ELR (cell line): ENCODE data around the gene LDHD.

Experiments used
- DNase-seq: peaks from one replicate; pipeline ENCODE4 v3.0.0-alpha.2; 2015; ENCODE audit warnings: low read depth

The LDHD gene

DNA sequence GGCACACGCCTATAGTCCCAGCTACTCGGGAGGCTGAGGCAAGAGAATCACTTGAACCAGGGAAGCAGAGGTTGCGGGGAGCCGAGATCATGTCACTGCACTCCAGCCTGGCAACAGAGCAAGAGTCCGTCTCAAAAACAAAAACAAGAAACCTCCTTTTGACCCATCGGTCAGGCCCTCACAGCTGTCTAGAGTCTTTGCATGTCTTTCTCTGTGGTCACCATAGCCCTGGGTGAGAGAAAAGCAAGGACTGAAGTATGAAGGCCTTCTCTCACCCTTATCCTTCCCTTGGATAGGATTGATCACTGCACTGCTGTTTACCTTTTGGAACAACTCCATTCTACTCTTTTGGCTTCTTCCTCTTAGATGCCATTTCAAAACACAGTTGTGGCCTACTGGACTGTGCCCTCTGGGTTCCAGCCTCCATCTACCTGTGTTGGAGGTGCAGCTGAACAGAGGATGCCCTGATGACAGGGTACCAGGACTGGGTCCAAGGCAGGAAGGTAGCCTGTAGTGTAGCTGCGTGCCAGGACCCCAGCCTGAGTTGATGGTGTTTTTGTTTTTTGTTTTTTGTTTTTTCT is 37.1 kb downstream of the LDHD start:
- no peak for DNase-seq

GRCh38 chr16:75078886-75079285 is 37.7 kb downstream of the LDHD start:
- no peak for DNase-seq

DNA sequence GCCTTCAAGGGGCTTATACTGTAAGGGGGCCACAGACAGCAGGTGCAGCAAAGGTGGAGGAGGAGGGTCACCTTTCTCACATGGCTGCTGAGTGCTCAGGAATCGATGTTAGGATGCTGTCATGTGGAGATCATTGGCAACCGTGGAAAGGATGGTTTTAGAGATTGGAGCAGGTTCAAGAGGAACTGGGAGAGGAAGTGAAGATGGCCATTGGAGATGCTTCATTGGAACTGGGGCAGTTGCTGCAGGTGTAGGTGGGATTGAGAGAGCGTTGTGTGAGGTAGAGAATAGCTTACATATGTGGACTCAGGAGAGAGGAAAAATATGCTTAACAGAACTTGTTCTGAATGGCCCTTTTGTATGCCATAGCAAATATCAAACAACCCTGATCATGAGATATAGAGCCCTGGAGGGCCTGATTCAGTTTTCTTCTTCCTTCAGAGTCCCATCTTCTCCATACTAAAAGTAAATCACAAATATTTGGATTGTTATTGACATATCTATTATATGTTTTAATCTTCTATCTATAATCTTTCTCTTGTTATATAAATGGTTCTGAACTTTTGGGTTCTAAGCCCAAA is 40.8 kb downstream of the LDHD start:
- DNase-seq: no peak

GRCh38 chr16:75074920-75075687 is 41.5 kb downstream of the LDHD start:
- no peak for DNase-seq

- no peak for DNase-seq
These were observed 42.2 kb downstream of the LDHD start for GRCh38 chr16:75074304-75074793.

- DNase-seq: no peak
These were observed 42.9 kb downstream of the LDHD start for GRCh38 chr16:75073545-75074303.

DNA sequence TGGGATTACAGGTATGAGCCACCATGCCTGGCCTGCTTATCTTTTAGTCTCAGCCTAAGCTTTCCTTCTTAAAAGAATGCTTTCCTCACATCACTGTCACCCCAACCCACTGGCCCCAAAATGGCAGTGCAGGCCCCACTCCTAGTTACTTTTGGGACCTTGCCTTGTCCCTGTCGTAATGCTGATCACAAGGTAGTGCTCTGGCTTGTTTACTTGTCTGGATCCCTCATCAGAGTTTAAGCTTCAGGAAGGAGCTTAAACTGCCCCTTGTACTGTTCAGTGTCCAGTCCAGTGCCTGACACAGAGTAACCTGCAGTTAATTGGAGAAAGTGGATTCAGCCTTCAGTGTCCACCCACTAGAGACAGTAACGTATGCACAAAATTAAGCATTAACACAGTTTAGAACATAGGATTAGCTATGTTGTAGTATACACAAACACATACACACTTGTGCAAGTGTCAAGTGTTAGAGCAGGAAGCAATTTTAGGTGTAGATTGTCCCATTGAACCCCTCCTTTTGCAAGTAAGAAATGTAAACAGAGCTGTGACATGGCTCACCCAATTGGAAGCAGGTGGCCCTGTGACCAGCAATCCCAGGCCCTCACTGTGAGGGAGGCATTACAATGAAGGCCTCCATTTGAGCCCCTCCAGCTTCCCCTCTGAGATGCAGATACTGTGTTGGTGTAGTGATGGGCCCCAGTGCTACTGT is 44.2 kb downstream of the LDHD start:
- DNase-seq: no peak

- no peak for DNase-seq
These were observed 45.0 kb downstream of the LDHD start for GRCh38 chr16:75071621-75072020.

GRCh38 chr16:75070012-75070841 is 46.4 kb downstream of the LDHD start:
- DNase-seq: no peak

DNA sequence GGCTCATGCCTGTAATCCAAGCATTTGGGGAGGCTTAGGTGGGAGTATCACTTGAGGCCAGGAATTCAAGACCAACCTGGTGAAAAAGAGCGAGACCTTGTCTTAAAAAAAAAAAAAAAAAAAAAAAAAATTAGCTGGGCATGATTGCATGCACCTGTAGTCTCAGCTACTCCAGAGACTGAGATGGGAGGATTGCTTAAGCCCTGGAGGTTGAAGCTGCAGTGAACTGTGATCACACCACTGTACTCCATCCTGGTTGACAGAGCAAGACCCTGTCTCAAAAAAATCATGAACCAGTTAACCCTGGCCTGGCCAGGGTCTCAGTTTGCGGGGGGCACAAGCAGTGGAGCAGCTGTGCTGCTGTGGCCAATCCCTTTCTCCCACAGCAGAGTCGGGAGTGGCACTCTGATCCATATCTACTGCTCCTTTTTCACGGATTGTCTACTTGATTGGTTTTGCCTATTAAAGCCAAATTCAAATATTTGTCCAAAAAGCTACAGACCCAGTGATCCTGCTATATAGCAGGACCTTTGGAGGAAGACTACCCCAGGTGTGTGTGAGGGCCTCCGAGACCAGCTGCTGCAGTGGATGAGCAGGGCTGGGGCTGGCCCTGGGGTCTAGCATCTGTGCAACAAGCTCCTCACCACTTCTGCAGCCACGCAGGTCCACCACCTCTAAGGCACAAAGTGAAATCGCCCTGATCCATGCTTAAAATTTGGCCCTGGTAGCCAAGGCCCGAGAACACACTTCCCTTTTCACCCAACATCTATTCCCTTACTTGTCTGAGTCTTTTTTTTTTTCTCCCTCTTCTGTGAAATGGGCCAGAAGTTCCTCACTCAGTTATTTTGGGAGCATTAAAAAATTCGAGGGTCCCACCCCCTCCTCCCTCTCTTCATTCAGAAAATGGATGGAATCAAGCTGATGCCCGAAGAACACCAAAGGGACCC is 48.2 kb downstream of the LDHD start:
- no peak for DNase-seq

- no peak for DNase-seq
These were observed 49.6 kb downstream of the LDHD start for GRCh38 chr16:75066861-75067447.

DNA sequence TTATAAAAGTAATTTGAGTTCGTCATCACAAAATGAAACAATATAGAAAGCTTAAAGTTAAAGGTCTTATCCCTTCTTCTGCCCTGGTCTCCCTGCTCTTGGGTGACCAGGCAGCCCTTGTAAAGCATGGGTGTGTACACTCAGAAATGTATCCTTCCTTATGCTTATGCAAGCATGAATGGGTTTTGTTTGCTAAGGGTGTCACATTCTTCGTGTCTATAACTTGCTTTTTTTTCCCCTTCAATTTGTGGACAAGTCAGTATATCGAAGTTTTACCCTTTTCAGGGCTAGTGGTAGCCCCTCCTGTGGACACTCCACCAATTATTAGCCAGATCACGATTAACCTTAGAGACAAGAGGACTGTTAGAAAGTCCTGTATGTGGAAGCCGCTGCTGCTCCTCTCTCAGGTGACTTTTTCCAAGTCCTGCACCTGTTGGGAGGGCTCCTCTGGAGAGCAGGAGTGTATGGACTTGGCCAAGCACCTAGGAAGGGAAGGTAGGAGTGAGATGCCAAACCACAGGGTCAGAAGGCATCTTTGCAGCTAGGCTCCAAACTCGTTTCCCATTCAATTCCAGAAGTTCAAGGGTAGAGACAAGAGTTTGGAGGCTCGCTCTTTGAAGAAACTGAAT is 50.9 kb downstream of the LDHD start:
- no peak for DNase-seq

DNA sequence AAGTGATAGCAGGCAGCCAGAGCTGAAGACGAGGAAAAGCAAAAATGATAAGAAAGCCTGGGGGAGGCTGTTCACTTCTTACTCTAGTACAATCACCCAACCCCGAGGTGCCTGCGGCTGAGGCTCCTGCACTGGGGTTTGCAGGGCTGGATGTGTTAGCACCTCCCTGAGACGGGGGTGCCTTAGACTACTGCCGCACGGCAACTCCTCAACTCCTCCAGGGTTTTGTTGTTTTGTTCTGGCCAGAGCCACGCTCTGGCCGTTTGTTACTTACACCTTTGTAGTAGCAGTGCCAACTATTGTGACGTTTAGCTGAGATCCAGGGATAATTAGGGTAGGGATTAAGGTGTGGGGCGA is 51.5 kb downstream of the LDHD start:
- no peak for DNase-seq

DNA sequence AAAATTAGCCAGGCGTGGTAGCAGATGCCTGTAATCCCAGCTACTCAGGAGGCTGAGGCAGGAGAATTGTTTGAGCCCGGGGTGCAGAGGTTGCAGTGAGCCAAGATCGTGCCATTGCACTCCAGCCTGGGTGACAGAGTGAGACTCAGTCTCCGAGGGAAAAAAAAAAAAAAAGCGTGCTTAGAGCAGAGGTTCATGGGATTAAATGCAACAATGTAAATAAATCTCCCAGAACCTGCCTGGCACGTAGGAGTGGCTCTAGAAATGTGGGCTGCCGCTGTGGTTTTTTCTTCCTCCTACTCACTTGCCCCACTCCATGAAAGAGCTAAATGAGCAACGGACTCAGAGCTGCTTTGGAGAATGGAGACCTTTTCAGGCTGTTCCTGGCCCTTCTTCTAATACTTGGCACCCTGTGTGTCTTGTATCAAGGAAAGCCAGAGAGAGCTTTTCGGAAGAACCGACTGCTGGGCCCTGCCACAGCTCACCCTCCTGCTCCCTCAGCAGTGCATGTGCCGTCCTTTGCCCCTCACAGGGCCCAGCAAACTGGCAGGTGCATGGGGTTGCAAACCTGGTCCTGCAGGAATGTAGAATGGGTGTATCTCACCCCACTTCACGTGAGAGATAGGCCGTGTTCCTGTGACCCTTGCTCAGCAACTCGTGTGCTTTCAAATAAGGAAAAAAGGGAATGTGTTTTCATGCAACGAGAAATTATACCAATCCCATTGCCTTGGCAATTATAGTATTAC is 52.0 kb downstream of the LDHD start:
- DNase-seq: no peak

GRCh38 chr16:75063549-75064088 is 53.0 kb downstream of the LDHD start:
- DNase-seq: no peak

- DNase-seq: no peak
These were observed 53.6 kb downstream of the LDHD start for GRCh38 chr16:75062976-75063346.

- DNase-seq: no peak
These were observed 54.2 kb downstream of the LDHD start for GRCh38 chr16:75062135-75062975.
